ENCODE results near the gene ONECUT1.

The ONECUT1 gene

DNA sequence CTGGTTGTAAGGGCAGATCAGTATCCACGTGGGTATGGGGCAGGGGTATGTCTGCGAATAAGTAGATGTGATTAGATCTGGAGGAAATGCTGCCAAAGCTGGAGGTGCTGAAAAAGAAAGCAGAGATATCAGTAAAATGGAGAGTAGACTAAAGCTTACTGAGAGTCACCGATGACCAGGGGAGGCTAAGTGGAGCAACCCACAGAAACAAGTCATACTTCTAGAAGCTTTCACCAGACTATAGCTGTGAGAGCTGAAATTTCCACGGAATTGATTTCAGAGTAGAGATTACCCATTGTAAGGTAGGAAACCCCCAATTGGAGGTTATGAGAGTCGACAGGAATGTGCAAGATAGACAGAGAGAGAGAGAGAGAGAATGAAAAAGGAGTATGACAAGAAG, 27.5 kb downstream of the ONECUT1 start:
- no peak overlapping the region for H3K4me3 ChIP-seq (ENCODE audit: low read depth in 1 of 2, low read length in 1 of 2)
- H3K27me3 ChIP-seq: peaks cover 71% of the 10 kb centered on the region
- no peaks in the 10 kb centered on the region for H3K36me3 ChIP-seq
- H3K9me3 ChIP-seq: no peaks in the 10 kb centered on the region
- no peaks in the 10 kb centered on the region for H3K4me1 ChIP-seq (ENCODE audit: control insufficient read depth in 1 of 2, insufficient read depth in 1 of 2, low read depth in 1 of 2, low read length in 1 of 2)
- H3K27ac ChIP-seq: no peak overlapping the region
- no peak for TF ChIP-seq CTCF (IDR thresholded peaks at IDR 0.05)

DNA sequence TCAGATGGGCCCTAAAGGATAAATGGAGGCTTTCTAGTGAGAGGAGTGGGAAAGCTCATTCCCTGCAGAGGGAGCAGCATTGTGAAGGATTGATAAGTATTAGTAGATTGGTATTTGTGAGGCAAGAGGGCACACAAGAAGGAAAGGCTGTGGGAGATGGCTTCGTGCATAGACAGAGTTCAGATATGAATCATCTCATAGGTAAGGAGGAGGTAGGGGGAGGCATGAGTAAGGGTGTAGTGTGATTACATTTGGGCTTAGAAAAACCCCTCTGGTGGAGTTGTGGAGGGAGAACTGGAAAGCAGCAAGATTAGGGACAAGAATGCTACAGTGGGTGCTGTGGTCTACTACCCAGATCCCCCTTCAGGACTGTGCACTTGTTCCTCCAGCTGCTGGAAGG, 29.6 kb downstream of the ONECUT1 start:
- Histone ChIP-seq H3K27me3 (peaks cover 70% of the 10 kb centered on the region), H3K27ac (no peak overlapping the region), H3K36me3 (no peaks in the 10 kb centered on the region), H3K9me3 (no peaks in the 10 kb centered on the region), H3K4me1 (ENCODE audit: control insufficient read depth in 1 of 2, insufficient read depth in 1 of 2, low read depth in 1 of 2, low read length in 1 of 2) (no peaks in the 10 kb centered on the region), H3K4me3 (ENCODE audit: low read depth in 1 of 2, low read length in 1 of 2) (no peak overlapping the region)
- no peak for TF ChIP-seq CTCF (IDR thresholded peaks at IDR 0.05)

DNA sequence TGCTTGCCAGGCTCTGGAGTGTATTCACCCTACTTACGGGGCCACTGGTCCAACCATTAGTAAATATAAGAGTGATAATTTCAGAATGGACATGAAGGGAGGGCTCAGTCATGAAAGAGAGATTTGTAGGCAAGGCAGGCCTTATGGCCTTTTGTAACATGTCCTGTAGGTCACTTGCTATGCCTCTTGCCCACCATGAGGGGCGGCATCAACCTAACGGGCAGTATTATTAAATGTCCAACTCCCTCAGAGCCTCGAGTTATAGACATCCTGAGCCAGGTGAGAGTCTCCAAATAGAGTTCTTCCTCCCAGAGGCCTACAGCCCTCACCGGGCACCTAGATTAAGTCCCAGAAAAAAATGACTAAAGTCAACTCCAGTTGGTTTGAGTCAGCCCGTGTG, 30.2 kb downstream of the ONECUT1 start:
- TF ChIP-seq CTCF (IDR thresholded peaks at IDR 0.05): no peak
- no peak overlapping the region for H3K4me3 ChIP-seq (ENCODE audit: low read depth in 1 of 2, low read length in 1 of 2)
- peaks cover 71% of the 10 kb centered on the region for H3K27me3 ChIP-seq
- H3K27ac ChIP-seq: no peak overlapping the region
- H3K36me3 ChIP-seq: no peaks in the 10 kb centered on the region
- no peaks in the 10 kb centered on the region for H3K4me1 ChIP-seq (ENCODE audit: control insufficient read depth in 1 of 2, insufficient read depth in 1 of 2, low read depth in 1 of 2, low read length in 1 of 2)
- H3K9me3 ChIP-seq: no peaks in the 10 kb centered on the region

DNA sequence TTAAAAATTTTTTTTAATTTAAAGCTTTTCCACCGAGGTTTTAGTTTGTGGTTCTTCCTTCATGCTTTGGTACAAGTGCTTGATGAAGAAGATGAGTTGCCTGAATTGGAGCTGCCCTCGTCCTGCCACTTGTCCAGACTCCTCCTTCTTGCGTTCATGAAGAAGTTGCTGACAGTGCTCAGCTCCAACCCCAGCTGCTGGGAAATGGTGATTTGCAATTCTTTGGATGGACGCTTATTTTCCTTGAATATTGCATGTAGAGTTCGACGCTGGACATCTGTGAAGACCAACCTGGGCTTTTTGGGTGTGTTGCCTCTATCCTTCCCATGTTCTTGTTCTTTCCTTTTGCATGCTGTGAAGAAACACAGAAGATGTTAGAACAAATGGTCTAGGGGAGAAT, 32.6 kb downstream of the ONECUT1 start:
- Histone ChIP-seq H3K36me3 (no peaks in the 10 kb centered on the region), H3K4me3 (ENCODE audit: low read depth in 1 of 2, low read length in 1 of 2) (no peak overlapping the region), H3K9me3 (no peaks in the 10 kb centered on the region), H3K27me3 (peaks cover 69% of the 10 kb centered on the region), H3K27ac (no peak overlapping the region), H3K4me1 (ENCODE audit: control insufficient read depth in 1 of 2, insufficient read depth in 1 of 2, low read depth in 1 of 2, low read length in 1 of 2) (peaks cover 0 to 4% of the 10 kb centered on the region in 2 experiments)
- no peak for TF ChIP-seq CTCF (IDR thresholded peaks at IDR 0.05)

DNA sequence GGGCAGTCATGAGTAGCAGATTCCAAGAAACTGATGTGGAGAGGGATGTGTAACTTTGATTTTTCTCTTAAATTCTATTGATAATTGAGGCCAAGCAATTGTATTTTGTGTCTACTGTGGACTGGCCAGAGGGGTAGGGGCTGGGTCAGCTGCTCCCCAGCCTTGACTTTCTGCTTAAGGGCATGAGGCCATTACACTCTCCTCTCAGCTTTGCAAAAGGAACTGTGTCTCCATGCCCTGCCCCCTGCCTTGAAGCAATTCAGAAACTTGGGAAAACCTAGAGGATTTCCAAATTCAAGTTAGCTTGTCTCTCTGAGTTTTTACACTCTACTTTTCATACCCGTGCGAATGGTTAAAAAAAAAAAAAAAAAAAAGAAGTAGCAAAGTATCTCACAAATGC, 38.6 kb downstream of the ONECUT1 start:
- H3K4me3 ChIP-seq (ENCODE audit: low read depth in 1 of 2, low read length in 1 of 2): no peak overlapping the region
- H3K36me3 ChIP-seq: no peaks in the 10 kb centered on the region
- no peak overlapping the region for H3K27ac ChIP-seq
- H3K4me1 ChIP-seq (ENCODE audit: control insufficient read depth in 1 of 2, insufficient read depth in 1 of 2, low read depth in 1 of 2, low read length in 1 of 2): peaks cover 0 to 4% of the 10 kb centered on the region in 2 experiments
- no peaks in the 10 kb centered on the region for H3K9me3 ChIP-seq
- H3K27me3 ChIP-seq: peaks cover 55% of the 10 kb centered on the region
- no peak for TF ChIP-seq CTCF (IDR thresholded peaks at IDR 0.05)

GRCh38 chr15:52749258-52749657, 40.9 kb downstream of the ONECUT1 start:
- H3K27ac ChIP-seq: no peak overlapping the region
- no peaks in the 10 kb centered on the region for H3K36me3 ChIP-seq
- H3K9me3 ChIP-seq: no peaks in the 10 kb centered on the region
- H3K4me3 ChIP-seq (ENCODE audit: low read depth in 1 of 2, low read length in 1 of 2): no peak overlapping the region
- H3K4me1 ChIP-seq (ENCODE audit: control insufficient read depth in 1 of 2, insufficient read depth in 1 of 2, low read depth in 1 of 2, low read length in 1 of 2): peaks cover 0 to 4% of the 10 kb centered on the region in 2 experiments
- no peak for TF ChIP-seq CTCF (IDR thresholded peaks at IDR 0.05)
- H3K27me3 ChIP-seq: peaks cover 33% of the 10 kb centered on the region
